Lung (tissue), 12 donors: Measurements from ENCODE around the gene ADORA3. TPM values are rescaled to one million over a fixed set of nuclear protein-coding genes. Genes with fewer than 3 reads are reported as not detected.
A peak's percentile ranks its signal among the peaks of the same experiment; 100 is the strongest.

Source experiments
- ATAC-seq: fragments of 200-7000 bp; cut with Tn5 transposase; one replicate; pipeline ENCODE4 v1.9.1; 2020; ENCODE audit warnings: moderate number of reproducible peaks; ENCODE audit not compliant: insufficient read depth, low FRiP score
- DNase-seq, 3 donors: peaks; one replicate each; pipeline ENCODE4 v3.0.0-alpha.2; 2013 to 2017
- H3K27ac ChIP-seq, 2 donors: one replicate each; pipeline ENCODE4 v1.5.1; 2013; ENCODE audit warnings: mild to moderate bottlenecking in 2 of 2, moderate library complexity in 2 of 2, control low read depth in 1 of 2, inconsistent platforms in 1 of 2, low read depth in 1 of 2, low read length in 1 of 2
- H3K27me3 ChIP-seq, 3 donors: one replicate each; pipeline ENCODE4 v1.5.1; 2013; ENCODE audit warnings: low read length in 2 of 3; ENCODE audit not compliant: control insufficient read depth in 3 of 3, insufficient read depth in 3 of 3
- H3K36me3 ChIP-seq, 4 donors: one replicate each; pipeline ENCODE4 v1.5.1; 2013; ENCODE audit warnings: low read length in 4 of 4, mild to moderate bottlenecking in 1 of 4, moderate library complexity in 1 of 4; ENCODE audit not compliant: control insufficient read depth in 4 of 4, insufficient read depth in 4 of 4
- H3K4me1 ChIP-seq, 5 donors: one replicate each; pipeline ENCODE4 v1.5.1; 2013; ENCODE audit warnings: low read length in 5 of 5, mild to moderate bottlenecking in 2 of 5, moderate library complexity in 1 of 5; ENCODE audit not compliant: control insufficient read depth in 5 of 5, insufficient read depth in 5 of 5
- H3K4me3 ChIP-seq: one replicate; pipeline ENCODE4 v1.5.1; 2013; ENCODE audit warnings: mild to moderate bottlenecking, control low read depth, moderate library complexity
- H3K9ac ChIP-seq, 2 donors: one replicate each; pipeline ENCODE4 v1.5.1; 2013; ENCODE audit warnings: low read length in 2 of 2, control low read depth in 1 of 2; ENCODE audit not compliant: insufficient read depth in 1 of 2
- H3K9me3 ChIP-seq, 4 donors: one replicate each; pipeline ENCODE4 v1.5.1; 2013; ENCODE audit warnings: low read length in 3 of 4, mild to moderate bottlenecking in 1 of 4, moderate library complexity in 1 of 4; ENCODE audit not compliant: control insufficient read depth in 4 of 4, insufficient read depth in 3 of 4
- WGBS, 2 donors: extraction: QIAGEN DNeasy Blood & Tissue Kit; methylation state at CpG; one replicate each; pipeline ENCODE4 v1.1.7; 2013; 5-methylcytosine and 5-hydroxymethylcytosine counted together
- polyA plus RNA-seq, 2 donors: library from polyadenylated mRNA; stranded (reverse); fragments of 200-250 nt; gene quantifications; one replicate each; pipeline ENCODE4 v1.2.1, GENCODE V29; 2013
- total RNA-seq, 2 donors: library from RNA; depleted of rRNA in 1 of 2; stranded (reverse); fragments of >200 nt in 1 of 2; gene quantifications; one replicate each; pipeline ENCODE4 v1.2.1, GENCODE V29; 2014 to 2021
- TF ChIP-seq, protein P1 (sequence below): IDR thresholded peaks from 2 replicates; pipeline ENCODE4 v1.5.1; 2012; ENCODE audit warnings: mild to moderate bottlenecking; ENCODE audit errors: control extremely low read depth, extremely low read depth
- donor health status: control.
- donor health status: control.
- donor health status: Bipolar disorder and iron deficiency.
- donor health status: healthy.
- donor health status: DM: yes; HTN: yes; CAD: no.

ADORA3 gene
- total and polyA plus RNA-seq, 4 donors: 1.1 to 10.3 (median 3.9) TPM

GRCh38 chr1:111497592-111497991, 5.8 kb downstream of the ADORA3 start:
- 64 to 66% methylated on average over 5 of the region's 5 CpGs for WGBS, 2 donors
- H3K9me3 ChIP-seq: no peaks in the 10 kb centered on the region
- H3K27me3 ChIP-seq: no peaks in the 10 kb centered on the region
- TF ChIP-seq, protein P1, sequence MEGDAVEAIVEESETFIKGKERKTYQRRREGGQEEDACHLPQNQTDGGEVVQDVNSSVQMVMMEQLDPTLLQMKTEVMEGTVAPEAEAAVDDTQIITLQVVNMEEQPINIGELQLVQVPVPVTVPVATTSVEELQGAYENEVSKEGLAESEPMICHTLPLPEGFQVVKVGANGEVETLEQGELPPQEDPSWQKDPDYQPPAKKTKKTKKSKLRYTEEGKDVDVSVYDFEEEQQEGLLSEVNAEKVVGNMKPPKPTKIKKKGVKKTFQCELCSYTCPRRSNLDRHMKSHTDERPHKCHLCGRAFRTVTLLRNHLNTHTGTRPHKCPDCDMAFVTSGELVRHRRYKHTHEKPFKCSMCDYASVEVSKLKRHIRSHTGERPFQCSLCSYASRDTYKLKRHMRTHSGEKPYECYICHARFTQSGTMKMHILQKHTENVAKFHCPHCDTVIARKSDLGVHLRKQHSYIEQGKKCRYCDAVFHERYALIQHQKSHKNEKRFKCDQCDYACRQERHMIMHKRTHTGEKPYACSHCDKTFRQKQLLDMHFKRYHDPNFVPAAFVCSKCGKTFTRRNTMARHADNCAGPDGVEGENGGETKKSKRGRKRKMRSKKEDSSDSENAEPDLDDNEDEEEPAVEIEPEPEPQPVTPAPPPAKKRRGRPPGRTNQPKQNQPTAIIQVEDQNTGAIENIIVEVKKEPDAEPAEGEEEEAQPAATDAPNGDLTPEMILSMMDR: no peak
- no peak overlapping the region for H3K9ac ChIP-seq
- H3K27ac ChIP-seq: no peak overlapping the region
- no peak for DNase-seq
- no peak for ATAC-seq
- no peaks in the 10 kb centered on the region for H3K4me1 ChIP-seq
- H3K36me3 ChIP-seq: no peaks in the 10 kb centered on the region
- H3K4me3 ChIP-seq: no peak overlapping the region

DNA sequence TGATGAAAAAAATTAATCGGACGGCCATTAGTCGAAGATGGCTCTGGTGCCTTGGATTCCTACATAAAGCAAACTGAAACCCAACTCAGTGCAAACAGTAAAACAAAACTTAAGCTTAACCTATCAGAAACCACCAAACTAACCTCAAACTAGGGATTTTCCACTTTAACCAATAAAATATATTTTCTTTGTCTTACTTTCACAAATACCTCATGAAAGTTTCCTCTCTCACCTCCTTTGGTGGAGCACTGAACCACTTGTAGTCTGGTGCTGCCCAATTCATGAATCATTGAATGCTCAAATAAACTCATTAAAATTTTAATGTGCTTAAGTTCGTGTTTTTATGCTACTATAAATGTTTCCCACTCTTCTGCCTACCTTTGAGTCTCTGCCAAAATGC, 7.0 kb downstream of the ADORA3 start:
- ATAC-seq: no peak
- Histone ChIP-seq H3K4me3 (no peak overlapping the region), H3K27ac (no peak overlapping the region), H3K4me1 (no peaks in the 10 kb centered on the region), H3K27me3 (no peaks in the 10 kb centered on the region), H3K9me3 (no peaks in the 10 kb centered on the region), H3K9ac (no peak overlapping the region), H3K36me3 (no peaks in the 10 kb centered on the region)
- WGBS, 2 donors: 89 to 92% methylated on average over 4 of the region's 4 CpGs
- TF ChIP-seq, protein P1: no peak
- no peak for DNase-seq

GRCh38 chr1:111491070-111491469, 12.4 kb downstream of the ADORA3 start:
- Histone ChIP-seq H3K27me3 (no peaks in the 10 kb centered on the region), H3K4me1 (peaks cover 0 to 2% (median 0%) of the 10 kb centered on the region in 5 donors), H3K9me3 (no peaks in the 10 kb centered on the region), H3K27ac (peak overlapping the region in 1 of 2 donors; percentile 1), H3K9ac (no peak overlapping the region), H3K4me3 (no peak overlapping the region), H3K36me3 (no peaks in the 10 kb centered on the region)
- ATAC-seq: no peak
- 85 to 90% methylated on average over 7 of the region's 7 CpGs for WGBS, 2 donors
- TF ChIP-seq, protein P1: no peak
- no peak for DNase-seq

GRCh38 chr1:111490220-111490619, 13.2 kb downstream of the ADORA3 start:
- H3K4me3 ChIP-seq: no peak overlapping the region
- DNase-seq (no peak), ATAC-seq (no peak)
- WGBS, 2 donors: 83 to 90% methylated on average over 4 of the region's 4 CpGs
- H3K9me3 ChIP-seq: no peaks in the 10 kb centered on the region
- H3K27me3 ChIP-seq: no peaks in the 10 kb centered on the region
- no peaks in the 10 kb centered on the region for H3K36me3 ChIP-seq
- H3K27ac ChIP-seq: peak overlapping the region in 1 of 2 donors; percentile 49
- peaks cover 0 to 2% (median 0%) of the 10 kb centered on the region in 5 donors for H3K4me1 ChIP-seq
- TF ChIP-seq, protein P1: no peak
- no peak overlapping the region for H3K9ac ChIP-seq
